WERI-Rb-1 (cell line): ENCODE measurements around the gene POLDIP3.
A peak's percentile ranks its signal among the peaks of the same experiment; 100 is the strongest.

Source experiments
- DNase-seq: peaks from one replicate; pipeline ENCODE4 v3.0.0-alpha.2; 2020
- H3K27ac ChIP-seq: fragments of 250-450 bp; sonication (Bioruptor Pico); 2 replicates; pipeline ENCODE4 v1.5.1; 2020; ENCODE audit warnings: mild to moderate bottlenecking, moderate library complexity
- H3K27me3 ChIP-seq: fragments of 250-450 bp; sonication (Bioruptor Pico); 2 replicates; pipeline ENCODE4 v1.5.1; 2021; ENCODE audit warnings: mild to moderate bottlenecking, low read depth, moderate library complexity; ENCODE audit not compliant: insufficient read depth, severe bottlenecking
- H3K36me3 ChIP-seq: fragments of 250-450 bp; sonication (Bioruptor Pico); 2 replicates; pipeline ENCODE4 v1.5.1; 2020; ENCODE audit warnings: mild to moderate bottlenecking, moderate library complexity
- H3K4me3 ChIP-seq: 2 replicates; pipeline ENCODE4 v1.5.1; 2011; ENCODE audit warnings: low read depth, mild to moderate bottlenecking, control low read depth, low read length
- H3K9me3 ChIP-seq: fragments of 250-450 bp; sonication (Bioruptor Pico); 2 replicates; pipeline ENCODE4 v1.5.1; 2021; ENCODE audit warnings: mild to moderate bottlenecking, moderate library complexity; ENCODE audit not compliant: severe bottlenecking
- CTCF ChIP-seq: IDR thresholded peaks from 2 replicates; pipeline ENCODE4 v1.5.1; 2011; ENCODE audit warnings: low read depth, mild to moderate bottlenecking, control low read depth, inconsistent platforms, low read length

Gene POLDIP3

DNA sequence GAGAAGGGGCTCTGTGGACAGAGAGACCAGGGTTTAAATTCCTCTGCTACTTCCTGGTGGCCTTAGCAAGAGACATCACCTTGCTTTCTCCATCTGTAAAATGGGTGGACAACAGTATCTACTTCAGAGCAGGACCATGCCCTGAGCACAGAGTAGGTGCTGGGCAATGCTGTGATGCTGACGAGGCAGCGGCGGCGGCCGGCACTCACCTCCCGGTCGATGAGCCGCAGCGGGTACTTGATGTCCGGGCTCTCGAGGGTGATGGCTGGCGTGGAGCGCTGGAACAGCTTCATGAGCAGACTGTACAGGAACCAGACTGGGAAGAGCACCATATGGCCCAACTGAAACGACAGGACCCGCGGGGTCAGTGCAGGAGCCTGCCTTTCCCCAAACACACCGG is 21.8 kb upstream of the POLDIP3 start:
- no peak overlapping the region for H3K27ac ChIP-seq
- no peaks in the 10 kb centered on the region for H3K9me3 ChIP-seq
- no peaks in the 10 kb centered on the region for H3K27me3 ChIP-seq
- no peak for DNase-seq
- H3K4me3 ChIP-seq, result no peak overlapping the region
- no peak for TF ChIP-seq CTCF
- peaks cover 41% of the 10 kb centered on the region for H3K36me3 ChIP-seq

DNA sequence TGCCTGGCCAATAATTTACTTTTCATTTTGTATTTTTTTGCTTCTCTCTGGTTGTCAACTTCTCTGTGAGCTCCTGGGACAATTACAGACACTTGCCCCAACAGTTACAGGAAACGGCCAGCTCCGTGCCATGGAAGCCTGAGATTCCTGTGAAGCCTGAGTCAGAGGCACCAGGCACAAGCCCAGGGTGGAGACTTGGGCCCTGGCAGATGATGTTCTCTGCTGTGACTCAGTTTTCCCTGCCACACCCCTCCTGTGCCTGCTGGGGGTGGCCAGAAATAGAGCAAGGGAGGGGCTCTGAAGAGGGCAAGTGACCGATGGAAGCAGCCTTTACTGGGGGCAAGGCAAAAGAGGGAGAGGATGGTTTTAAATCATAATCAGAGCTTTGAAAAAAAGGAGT is 20.8 kb upstream of the POLDIP3 start:
- H3K4me3 ChIP-seq, result no peak overlapping the region
- H3K36me3 ChIP-seq, result peaks cover 49% of the 10 kb centered on the region
- H3K27ac ChIP-seq, result no peak overlapping the region
- no peak for DNase-seq
- H3K27me3 ChIP-seq, result no peaks in the 10 kb centered on the region
- TF ChIP-seq CTCF, result no peak
- H3K9me3 ChIP-seq, result no peaks in the 10 kb centered on the region

DNA sequence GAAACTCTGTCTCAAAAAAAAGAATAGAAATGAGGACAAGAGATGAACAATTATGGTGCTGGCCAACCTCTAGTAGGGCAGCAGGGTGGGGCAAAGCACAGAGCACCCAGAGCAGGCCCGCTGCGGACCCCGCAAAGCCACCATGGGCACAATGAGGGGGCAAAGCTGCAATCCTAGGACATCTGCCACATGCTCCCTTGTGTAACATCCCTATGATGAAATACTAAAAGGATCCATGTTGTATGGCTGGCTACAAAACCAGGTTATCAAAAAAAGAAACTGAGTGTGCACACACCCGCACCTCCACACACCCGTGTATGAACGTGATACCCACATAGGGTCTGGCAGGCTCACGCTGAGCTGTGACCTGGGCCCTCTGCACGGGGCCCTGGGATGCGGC is 18.3 kb upstream of the POLDIP3 start:
- no peak overlapping the region for H3K4me3 ChIP-seq
- H3K9me3 ChIP-seq, result no peaks in the 10 kb centered on the region
- no peak overlapping the region for H3K27ac ChIP-seq
- no peak for DNase-seq
- no peak for TF ChIP-seq CTCF
- H3K36me3 ChIP-seq, result peaks cover 71% of the 10 kb centered on the region
- H3K27me3 ChIP-seq, result no peaks in the 10 kb centered on the region

GRCh38 chr22:42632096-42632495 is 17.4 kb upstream of the POLDIP3 start:
- Histone ChIP-seq H3K36me3 (peaks cover 75% of the 10 kb centered on the region), H3K9me3 (no peaks in the 10 kb centered on the region), H3K4me3 (no peak overlapping the region), H3K27me3 (no peaks in the 10 kb centered on the region), H3K27ac (no peak overlapping the region)
- TF ChIP-seq CTCF, result peak; percentile 55
- DNase-seq, result peak; percentile 35

GRCh38 chr22:42630901-42631602 is 16.4 kb upstream of the POLDIP3 start:
- H3K27ac ChIP-seq, result no peak overlapping the region
- DNase-seq, result no peak
- H3K27me3 ChIP-seq, result no peaks in the 10 kb centered on the region
- H3K4me3 ChIP-seq, result no peak overlapping the region
- H3K36me3 ChIP-seq, result peaks cover 71% of the 10 kb centered on the region
- TF ChIP-seq CTCF, result no peak
- H3K9me3 ChIP-seq, result no peaks in the 10 kb centered on the region

- no peak overlapping the region for H3K27ac ChIP-seq
- H3K9me3 ChIP-seq, result no peaks in the 10 kb centered on the region
- no peak overlapping the region for H3K4me3 ChIP-seq
- no peak for DNase-seq
- H3K27me3 ChIP-seq, result no peaks in the 10 kb centered on the region
- TF ChIP-seq CTCF, result no peak
- peaks cover 67% of the 10 kb centered on the region for H3K36me3 ChIP-seq
Observed at GRCh38 chr22:42630211-42630610, 15.5 kb upstream of the POLDIP3 start.
